Liver (tissue), 3 donors: Measurements from ENCODE around the gene SNX5.

Experiments used
- EGR1 ChIP-seq, 2 donors: IDR thresholded peaks; 2 replicates each; pipeline ENCODE4 v1.6.1; 2016 to 2018; ENCODE audit warnings: antibody characterized with exemption in 2 of 2, low read depth in 2 of 2
- FOXA1 ChIP-seq: IDR thresholded peaks from 2 replicates; pipeline ENCODE4 v1.6.1; 2016; ENCODE audit warnings: antibody characterized with exemption
- GABPA ChIP-seq, 2 donors: IDR thresholded peaks in 1 of 2; conservative IDR thresholded peaks in 1 of 2; 2 replicates each; pipeline ENCODE4 v1.6.1; 2016; ENCODE audit warnings: antibody characterized with exemption in 2 of 2, mild to moderate bottlenecking in 1 of 2, moderate library complexity in 1 of 2
- HNF4A ChIP-seq, 2 donors: conservative IDR thresholded peaks; 2 replicates each; pipeline ENCODE4 v1.6.1; 2016; ENCODE audit warnings: antibody characterized with exemption in 2 of 2, mild to moderate bottlenecking in 2 of 2
- JUND ChIP-seq, 2 donors: IDR thresholded peaks; 2 replicates each; pipeline ENCODE4 v1.6.1; 2016; ENCODE audit warnings: antibody characterized with exemption in 2 of 2
- RAD21 ChIP-seq, 2 donors: IDR thresholded peaks; 2 replicates each; pipeline ENCODE4 v1.6.1; 2016; ENCODE audit warnings: antibody characterized with exemption in 2 of 2, mild to moderate bottlenecking in 2 of 2
- RXRA ChIP-seq, 2 donors: IDR thresholded peaks; 2 replicates each; pipeline ENCODE4 v1.6.1; 2017 to 2018; ENCODE audit warnings: antibody characterized with exemption in 2 of 2, mild to moderate bottlenecking in 1 of 2
- SP1 ChIP-seq: IDR thresholded peaks from 2 replicates; pipeline ENCODE4 v1.6.1; 2018; ENCODE audit warnings: antibody characterized with exemption, mild to moderate bottlenecking
- TAF1 ChIP-seq: conservative IDR thresholded peaks from 2 replicates; pipeline ENCODE4 v1.6.1; 2016; ENCODE audit warnings: antibody characterized with exemption, mild to moderate bottlenecking
- TF ChIP-seq, protein P1 (sequence below): fragments of 150-350 bp; IDR thresholded peaks from 2 replicates; pipeline ENCODE4 v1.5.1; 2017; ENCODE audit warnings: improper control_type of control experiment, low read depth, low read length; ENCODE audit not compliant: missing input control
- TF ChIP-seq, protein P2 (sequence below): IDR thresholded peaks from 2 replicates; pipeline ENCODE4 v1.6.1; 2016; ENCODE audit warnings: antibody characterized with exemption
- TF ChIP-seq, protein P3 (sequence below): IDR thresholded peaks from 2 replicates; pipeline ENCODE4 v1.6.1; 2016; ENCODE audit warnings: antibody characterized with exemption
- donor health status: healthy.
- donor health status: healthy.

GRCh38 chr20:17957505-17958363, 10.9 kb downstream of the SNX5 start:
- TF ChIP-seq, protein P1, sequence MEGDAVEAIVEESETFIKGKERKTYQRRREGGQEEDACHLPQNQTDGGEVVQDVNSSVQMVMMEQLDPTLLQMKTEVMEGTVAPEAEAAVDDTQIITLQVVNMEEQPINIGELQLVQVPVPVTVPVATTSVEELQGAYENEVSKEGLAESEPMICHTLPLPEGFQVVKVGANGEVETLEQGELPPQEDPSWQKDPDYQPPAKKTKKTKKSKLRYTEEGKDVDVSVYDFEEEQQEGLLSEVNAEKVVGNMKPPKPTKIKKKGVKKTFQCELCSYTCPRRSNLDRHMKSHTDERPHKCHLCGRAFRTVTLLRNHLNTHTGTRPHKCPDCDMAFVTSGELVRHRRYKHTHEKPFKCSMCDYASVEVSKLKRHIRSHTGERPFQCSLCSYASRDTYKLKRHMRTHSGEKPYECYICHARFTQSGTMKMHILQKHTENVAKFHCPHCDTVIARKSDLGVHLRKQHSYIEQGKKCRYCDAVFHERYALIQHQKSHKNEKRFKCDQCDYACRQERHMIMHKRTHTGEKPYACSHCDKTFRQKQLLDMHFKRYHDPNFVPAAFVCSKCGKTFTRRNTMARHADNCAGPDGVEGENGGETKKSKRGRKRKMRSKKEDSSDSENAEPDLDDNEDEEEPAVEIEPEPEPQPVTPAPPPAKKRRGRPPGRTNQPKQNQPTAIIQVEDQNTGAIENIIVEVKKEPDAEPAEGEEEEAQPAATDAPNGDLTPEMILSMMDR: no peak
- TF ChIP-seq SP1 (no peak), HNF4A (conservative IDR thresholded peaks at IDR 0.05) (no peak), RAD21 (IDR thresholded peaks at IDR 0.05) (no peak), JUND (IDR thresholded peaks at IDR 0.05) (no peak), EGR1 (IDR thresholded peaks at IDR 0.05; ENCODE audit: low read depth in 2 of 2) (no peak), TAF1 (no peak), RXRA (IDR thresholded peaks at IDR 0.05) (no peak), FOXA1 (no peak), GABPA (IDR thresholded peaks at IDR 0.05 in 1 of 2, conservative IDR thresholded peaks at IDR 0.05 in 1 of 2) (no peak)
- TF ChIP-seq, protein P2, sequence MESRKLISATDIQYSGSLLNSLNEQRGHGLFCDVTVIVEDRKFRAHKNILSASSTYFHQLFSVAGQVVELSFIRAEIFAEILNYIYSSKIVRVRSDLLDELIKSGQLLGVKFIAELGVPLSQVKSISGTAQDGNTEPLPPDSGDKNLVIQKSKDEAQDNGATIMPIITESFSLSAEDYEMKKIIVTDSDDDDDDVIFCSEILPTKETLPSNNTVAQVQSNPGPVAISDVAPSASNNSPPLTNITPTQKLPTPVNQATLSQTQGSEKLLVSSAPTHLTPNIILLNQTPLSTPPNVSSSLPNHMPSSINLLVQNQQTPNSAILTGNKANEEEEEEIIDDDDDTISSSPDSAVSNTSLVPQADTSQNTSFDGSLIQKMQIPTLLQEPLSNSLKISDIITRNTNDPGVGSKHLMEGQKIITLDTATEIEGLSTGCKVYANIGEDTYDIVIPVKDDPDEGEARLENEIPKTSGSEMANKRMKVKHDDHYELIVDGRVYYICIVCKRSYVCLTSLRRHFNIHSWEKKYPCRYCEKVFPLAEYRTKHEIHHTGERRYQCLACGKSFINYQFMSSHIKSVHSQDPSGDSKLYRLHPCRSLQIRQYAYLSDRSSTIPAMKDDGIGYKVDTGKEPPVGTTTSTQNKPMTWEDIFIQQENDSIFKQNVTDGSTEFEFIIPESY: no peak
- TF ChIP-seq, protein P3, sequence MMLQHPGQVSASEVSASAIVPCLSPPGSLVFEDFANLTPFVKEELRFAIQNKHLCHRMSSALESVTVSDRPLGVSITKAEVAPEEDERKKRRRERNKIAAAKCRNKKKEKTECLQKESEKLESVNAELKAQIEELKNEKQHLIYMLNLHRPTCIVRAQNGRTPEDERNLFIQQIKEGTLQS: no peak
